NCI-H1105 treated with DMSO at 0.1 percent for 48 hours (cell line): Measurements from ENCODE around the gene CSPG4.
"Not testable (repeated sequence)": the region's sequence is repeated elsewhere in the genome, so short reads cannot be mapped to it uniquely, and the experiment has no call there.

ENCODE experiments used
- DNase-seq: peaks from one replicate; lab custom pipeline; 2025; lab: John Stamatoyannopoulos, UW

Gene CSPG4

DNA sequence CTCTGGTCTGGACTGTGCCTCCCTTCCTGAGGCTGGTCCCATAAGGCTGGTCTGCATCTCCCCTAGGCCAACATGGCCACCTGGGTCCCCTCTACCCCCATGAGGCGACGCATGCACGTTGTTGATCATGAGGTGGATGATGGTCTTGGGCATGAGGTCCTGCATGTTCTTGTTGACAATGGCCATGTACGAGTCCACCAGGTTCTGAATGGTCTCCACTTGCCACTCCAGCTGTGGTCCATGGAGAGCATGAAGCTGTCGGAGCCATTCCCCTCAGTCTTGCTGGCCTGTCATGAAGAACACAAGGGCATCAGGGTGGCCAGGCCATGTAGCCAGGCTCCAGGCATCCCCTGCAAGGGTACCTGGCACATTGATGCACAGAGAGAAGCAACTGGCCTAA is 27.1 kb upstream of the CSPG4 start:
- no peak for DNase-seq

DNA sequence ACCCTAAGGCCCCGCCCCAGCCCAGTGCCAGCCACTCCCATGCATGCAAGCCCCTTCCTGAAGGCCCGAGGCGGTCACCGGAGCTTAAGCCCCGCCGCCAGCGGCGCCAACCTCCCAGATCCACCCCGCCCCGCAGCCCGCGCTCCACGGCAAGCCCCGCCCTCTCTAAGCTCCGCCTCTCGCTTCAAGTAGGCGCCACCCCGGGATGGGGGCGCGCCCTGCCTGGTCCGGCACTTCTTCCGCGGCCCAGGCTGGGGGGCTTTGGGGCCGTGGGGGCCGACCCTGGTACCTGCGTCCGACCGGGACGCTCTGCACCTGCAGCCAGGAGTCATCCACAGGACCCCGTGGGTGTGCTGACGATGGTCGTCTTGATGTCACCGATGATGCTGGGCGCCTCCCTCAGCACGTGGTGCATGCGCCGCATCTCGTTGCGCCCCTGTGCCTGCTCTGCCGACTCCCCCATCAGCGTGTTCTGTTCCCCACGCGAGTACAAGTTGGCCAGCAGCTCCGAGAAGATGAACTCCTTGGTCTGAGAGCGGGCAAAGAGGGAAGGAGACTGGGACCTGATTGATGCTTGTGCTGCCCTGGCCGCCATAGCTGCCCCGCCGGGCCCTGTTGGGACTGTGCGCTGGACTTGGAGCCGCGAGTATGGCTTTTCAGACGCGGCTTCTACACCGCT is 26.1 kb upstream of the CSPG4 start:
- peak; percentile 76 for DNase-seq

DNA sequence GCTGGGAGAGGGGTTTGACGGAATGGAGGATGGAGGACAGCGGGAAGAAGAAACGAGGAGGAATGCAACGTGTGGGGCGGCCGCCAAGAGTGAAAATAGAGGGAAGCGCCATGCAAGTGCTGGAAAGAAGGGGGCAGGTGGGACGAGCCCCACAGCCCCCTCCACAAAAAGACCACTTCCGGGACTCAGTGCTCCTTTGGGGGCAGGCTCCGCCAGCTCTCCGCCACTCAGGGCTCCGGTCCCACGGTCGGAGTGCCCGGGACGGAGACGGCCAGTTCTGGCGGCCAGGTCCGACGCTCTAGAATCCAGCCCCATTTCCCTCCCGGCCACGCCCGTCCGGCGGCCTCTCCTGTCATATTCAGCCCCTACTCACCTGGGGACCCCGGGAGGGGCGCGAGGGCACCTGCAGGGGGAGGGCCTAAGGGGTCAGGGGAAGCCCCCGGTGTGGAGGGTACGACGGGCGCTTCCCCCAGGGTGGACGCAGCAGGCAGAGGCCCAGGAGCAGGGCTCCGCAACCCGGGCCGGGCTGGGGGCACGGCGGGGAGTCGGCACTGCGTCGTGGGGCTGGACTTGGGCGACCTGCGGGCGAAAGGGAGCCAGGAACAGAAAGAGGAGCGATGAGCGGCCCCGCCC is 25.5 kb upstream of the CSPG4 start:
- DNase-seq, result no peak

DNA sequence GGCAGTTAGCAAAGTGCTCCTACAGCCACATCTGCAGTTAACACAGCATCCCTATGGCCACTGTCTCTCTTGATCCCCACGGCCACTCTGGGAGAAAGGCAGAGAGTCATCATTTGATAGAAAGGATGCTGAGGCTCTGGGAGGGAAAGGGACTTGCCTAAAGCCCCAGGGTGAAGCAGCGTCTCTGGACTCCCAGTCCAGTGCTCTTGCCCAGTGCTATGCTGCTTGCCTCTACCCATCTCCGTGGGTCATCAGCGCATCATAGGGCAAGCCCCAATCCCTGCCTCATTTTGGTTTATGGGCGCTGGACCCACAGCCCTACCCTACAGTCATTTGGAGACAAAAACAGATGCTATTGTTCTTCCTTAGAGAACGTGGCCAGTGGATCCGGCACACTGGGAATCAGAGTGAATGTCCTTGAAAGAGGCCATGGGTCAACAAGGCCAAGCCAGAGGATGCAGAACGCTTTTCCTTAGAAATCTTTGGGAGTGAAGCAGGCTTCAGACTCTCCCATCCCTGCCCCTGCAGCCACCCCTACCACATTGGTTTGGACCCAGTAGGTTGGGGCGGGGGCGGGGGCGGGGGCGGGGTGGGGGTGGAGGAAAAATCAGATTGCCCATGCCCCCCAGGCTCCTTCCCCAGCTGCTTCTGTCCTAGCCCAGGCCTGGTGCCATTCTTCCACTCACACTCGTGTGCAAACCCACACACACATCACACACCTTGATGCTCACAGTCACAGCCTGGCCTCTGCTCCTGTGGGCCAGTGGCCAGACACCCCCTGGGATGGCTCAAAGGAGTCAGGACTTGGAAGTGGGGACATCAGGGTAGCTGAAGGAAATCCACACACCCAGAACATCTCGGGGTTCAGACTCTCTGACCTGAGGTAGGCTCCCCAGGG is 24.7 kb upstream of the CSPG4 start:
- DNase-seq, result not testable (repeated sequence)

GRCh38 chr15:75736256-75736655 is 23.6 kb upstream of the CSPG4 start:
- DNase-seq, result no peak

- not testable (repeated sequence) for DNase-seq
Measured at GRCh38 chr15:75734861-75735760, 22.5 kb upstream of the CSPG4 start.

DNA sequence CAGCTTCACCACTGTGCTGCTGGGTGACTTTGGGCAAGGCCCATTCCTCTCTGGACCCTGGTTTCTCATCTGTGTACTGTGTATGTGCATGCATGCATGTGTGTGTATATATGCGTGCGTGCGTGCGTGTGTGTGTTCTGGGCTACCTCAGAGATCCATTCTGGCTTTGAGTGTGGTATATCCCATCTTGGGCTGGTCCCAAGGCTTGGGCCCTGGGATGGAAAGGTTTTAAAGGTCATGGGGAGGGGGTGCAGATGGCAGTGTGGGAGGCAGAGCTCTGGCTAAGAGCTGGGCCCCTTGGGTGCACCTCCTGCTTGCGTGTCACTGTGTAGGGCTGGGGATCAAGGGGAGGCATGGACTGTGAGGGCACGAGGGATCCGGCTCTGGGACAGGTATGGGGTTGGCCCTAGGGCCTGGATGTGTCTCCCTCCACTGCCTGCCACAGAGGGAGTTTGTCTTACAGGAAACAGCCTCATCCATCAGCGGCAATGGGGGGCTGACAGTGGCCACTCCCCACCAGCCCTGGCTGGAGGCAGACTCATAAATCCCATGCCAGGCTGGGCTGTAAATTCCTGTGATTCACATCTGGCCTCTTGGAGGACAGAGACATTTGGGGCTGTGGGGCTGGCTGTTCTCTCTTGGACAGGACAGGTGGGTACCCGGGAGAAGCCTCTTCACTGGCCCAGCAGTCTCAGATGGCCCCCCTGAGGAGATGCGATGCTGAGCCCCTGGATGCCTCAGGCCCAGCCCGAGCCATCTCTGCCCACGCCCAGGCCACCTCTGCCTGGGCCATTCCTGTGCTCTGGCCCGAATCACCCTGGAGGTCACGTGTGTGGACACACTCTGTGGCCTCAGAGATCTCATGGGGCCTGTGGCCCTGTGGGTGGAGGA is 21.4 kb upstream of the CSPG4 start:
- no peak for DNase-seq

GRCh38 chr15:75732809-75733451 is 20.3 kb upstream of the CSPG4 start:
- DNase-seq, result peak; percentile 5

DNA sequence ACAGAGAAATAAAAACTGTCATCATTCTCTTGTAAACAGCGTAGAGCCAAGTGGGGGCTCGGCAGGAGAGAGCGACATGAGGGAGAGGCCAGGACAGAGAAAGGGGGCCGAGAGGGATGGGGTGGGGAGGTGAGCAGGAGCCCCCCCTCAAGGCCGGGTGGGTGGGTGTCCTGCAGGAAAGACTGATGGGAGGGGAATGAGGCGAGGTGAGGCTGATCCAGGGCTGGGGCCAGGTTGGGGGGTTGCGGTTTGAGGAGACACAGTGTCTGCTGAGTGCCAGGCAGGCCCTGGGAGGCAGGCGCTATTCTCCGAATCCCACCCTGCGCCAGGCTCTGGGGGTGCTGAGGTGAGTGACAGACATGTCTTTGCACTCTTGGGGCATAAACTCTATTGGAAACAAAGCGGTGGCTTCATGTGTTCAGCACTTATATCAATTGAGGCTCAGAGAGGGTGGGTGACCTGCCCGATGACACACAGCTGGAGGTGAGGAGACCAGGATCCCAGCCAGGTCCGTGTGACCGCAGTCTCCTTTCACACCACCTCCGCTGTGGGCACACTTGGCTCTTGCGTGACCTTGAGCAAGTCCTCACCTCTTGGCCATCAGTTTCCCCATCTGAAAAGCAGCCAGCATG is 19.6 kb upstream of the CSPG4 start:
- DNase-seq, result no peak

GRCh38 chr15:75731248-75732151 is 18.9 kb upstream of the CSPG4 start:
- no peak for DNase-seq

GRCh38 chr15:75730376-75731247 is 18.0 kb upstream of the CSPG4 start:
- DNase-seq, result not testable (repeated sequence)

GRCh38 chr15:75729326-75730069 is 16.9 kb upstream of the CSPG4 start:
- peak; percentile 1 for DNase-seq

DNA sequence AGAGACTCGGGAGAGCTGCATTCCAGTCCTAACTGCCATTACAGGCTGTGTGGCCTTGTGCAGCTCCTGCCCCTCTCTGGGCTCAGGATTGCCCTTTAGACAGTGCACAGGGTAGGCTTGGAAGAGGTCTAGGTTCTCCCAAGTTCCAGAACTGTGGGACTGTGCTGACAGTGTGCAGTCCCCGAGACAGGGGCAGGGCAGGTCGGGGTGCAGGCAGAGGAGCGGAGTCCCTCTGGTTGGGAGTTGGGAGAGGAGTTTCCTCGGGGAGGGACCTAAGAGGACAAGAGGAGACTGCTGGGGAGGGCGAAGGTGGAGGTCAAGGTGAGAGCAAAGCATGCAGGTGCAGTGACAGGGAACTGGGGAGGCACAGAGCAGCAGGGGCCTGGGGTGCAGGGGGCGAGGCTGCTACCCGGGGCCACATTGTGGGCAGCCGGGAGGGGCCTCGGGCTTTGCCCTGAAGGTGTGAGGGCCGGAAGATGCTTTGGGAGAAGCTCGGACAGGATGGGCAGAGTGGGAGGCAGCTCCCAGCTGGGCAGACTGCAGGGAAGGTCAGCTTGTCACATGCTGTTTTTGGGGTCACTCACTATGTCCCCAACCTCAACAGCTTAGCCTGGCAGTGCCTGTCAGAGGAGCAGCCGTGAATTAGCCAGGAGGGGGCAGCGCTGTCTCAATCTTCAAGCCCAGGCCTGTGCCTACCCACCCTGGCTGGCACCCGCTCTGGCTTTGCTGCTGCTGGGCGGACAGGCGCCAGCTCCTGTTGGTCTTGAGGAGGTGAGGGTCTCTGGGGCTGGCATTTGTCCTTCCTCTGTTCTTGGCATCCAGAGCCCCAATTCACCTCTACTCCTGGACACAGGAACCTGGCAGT is 15.4 kb upstream of the CSPG4 start:
- DNase-seq, result peak; percentile 13

GRCh38 chr15:75727031-75727531 is 14.4 kb upstream of the CSPG4 start:
- DNase-seq, result no peak

- DNase-seq, result no peak
Measured at GRCh38 chr15:75725719-75726607, 13.3 kb upstream of the CSPG4 start.
